Measurements from ENCODE around the gene MYO18A.

GRCh38 chr17:29080965-29081364, 99.2 kb downstream of the MYO18A start:
- no peak for TF ChIP-seq CTCF (IDR thresholded peaks at IDR 0.05)
- TF ChIP-seq EZH2 (IDR thresholded peaks at IDR 0.05): no peak
